Breast epithelium (tissue), 4 donors: Measurements from ENCODE around the gene AKIRIN2. TPM values are rescaled to one million over a fixed set of nuclear protein-coding genes. Genes with fewer than 3 reads are reported as not detected.
A peak's percentile ranks its signal among the peaks of the same experiment; 100 is the strongest.
"Not testable (repeated sequence)": the region's sequence is repeated elsewhere in the genome, so short reads cannot be mapped to it uniquely, and the experiment has no call there.

Source experiments
- DNase-seq, 2 donors: peaks; one replicate each; pipeline ENCODE4 v3.0.0-alpha.2; 2019; ENCODE audit warnings: low spot score in 2 of 2
- H3K27ac ChIP-seq, 2 donors: fragments of 200-600 bp; sonication (generic) in 1 of 2; one replicate each; pipeline ENCODE4 v1.5.1; 2016 to 2019; ENCODE audit warnings: mild to moderate bottlenecking in 1 of 2
- H3K27me3 ChIP-seq, 2 donors: fragments of 200-600 bp; sonication (generic) in 1 of 2; one replicate each; pipeline versions ENCODE4 v1.5.1 to v1.6.0; 2017 to 2019; ENCODE audit warnings: control low read depth in 1 of 2, mild to moderate bottlenecking in 1 of 2
- H3K36me3 ChIP-seq: fragments of 200-600 bp; one replicate; pipeline ENCODE4 v1.5.1; 2019
- H3K4me1 ChIP-seq, 2 donors: fragments of 200-600 bp; sonication (generic); one replicate each; pipeline ENCODE4 v1.5.1; 2016 to 2019; ENCODE audit warnings: control low read depth in 1 of 2
- H3K4me3 ChIP-seq, 3 donors: fragments of 200-600 bp; sonication (generic); 1 replicate in 2 of 3; 2 replicates in 1 of 3; pipeline ENCODE4 v1.5.1; 2016 to 2019; ENCODE audit warnings: mild to moderate bottlenecking in 3 of 3, moderate library complexity in 2 of 3
- H3K9me3 ChIP-seq, 2 donors: fragments of 200-600 bp; sonication (generic) in 1 of 2; one replicate each; pipeline ENCODE4 v1.5.1; 2016 to 2019; ENCODE audit warnings: control low read depth in 1 of 2
- CTCF ChIP-seq, 3 donors: fragments of 450-650 bp; IDR thresholded peaks; one replicate each; pipeline ENCODE4 v1.5.1; 2016 to 2017; ENCODE audit warnings: antibody characterized with exemption in 3 of 3, mild to moderate bottlenecking in 3 of 3, moderate library complexity in 3 of 3
- POLR2A ChIP-seq: fragments of 450-650 bp; IDR thresholded peaks from one replicate; pipeline ENCODE4 v1.6.1; 2016; ENCODE audit warnings: antibody characterized with exemption, mild to moderate bottlenecking, moderate library complexity
- POLR2AphosphoS5 ChIP-seq, 3 donors: sonication (generic); formaldehyde crosslinking; IDR thresholded peaks; one replicate each; pipeline ENCODE4 v1.6.1; 2017; ENCODE audit warnings: antibody characterized with exemption in 3 of 3
- intact Hi-C: fragments of 100-400 bp; cut with DNase I; formaldehyde crosslinking; loops from one replicate; pipeline ENCODE4 v1.15.1; 2023; ENCODE audit warnings: low total_unique reads
- total RNA-seq, 3 donors: library from RNA; depleted of rRNA; stranded (reverse); fragments of >200 nt; gene quantifications; one replicate each; pipeline ENCODE4 v1.1.0, GENCODE V29; 2016

The AKIRIN2 gene
- total RNA-seq, 3 donors from 2014 or later, result 18.4 to 30.6 (median 22.8) TPM

GRCh38 chr6:87705070-87705691 is 3.1 kb upstream of the AKIRIN2 start:
- intact Hi-C loops, result no loop called here
- no peak for DNase-seq
- H3K27me3 ChIP-seq, result no peaks in the 10 kb centered on the region
- H3K9me3 ChIP-seq, result no peaks in the 10 kb centered on the region
- no peak for TF ChIP-seq POLR2A
- no peak for TF ChIP-seq CTCF (IDR thresholded peaks at IDR 0.05)
- TF ChIP-seq POLR2AphosphoS5 (IDR thresholded peaks at IDR 0.05), result no peak
- no peaks in the 10 kb centered on the region for H3K4me1 ChIP-seq
- H3K4me3 ChIP-seq, result no peak overlapping the region
- H3K27ac ChIP-seq, result no peak overlapping the region
- H3K36me3 ChIP-seq, result no peaks in the 10 kb centered on the region

DNA sequence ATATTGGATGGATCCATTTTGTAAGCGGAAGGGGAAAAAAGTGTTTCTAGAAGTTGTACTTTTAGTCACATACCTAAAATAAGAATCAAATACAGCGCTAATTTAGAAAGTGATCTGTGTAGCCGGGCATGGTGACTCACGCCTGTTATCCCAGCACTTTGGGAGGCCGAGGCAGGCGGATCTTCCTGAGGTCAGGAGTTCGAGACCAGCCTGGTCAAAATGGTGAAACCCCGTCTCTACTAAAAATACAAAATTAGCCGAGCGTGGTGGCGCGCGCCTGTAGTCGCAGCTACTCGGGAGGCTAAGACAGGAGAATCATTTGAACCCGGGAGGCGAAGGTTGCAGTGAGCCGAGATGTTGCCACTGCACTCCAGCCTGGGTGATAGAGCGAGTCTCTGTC is 1.0 kb upstream of the AKIRIN2 start:
- intact Hi-C loops, DNase-seq, H3K9me3 ChIP-seq, H3K36me3 ChIP-seq, H3K4me1 ChIP-seq, H3K27me3 ChIP-seq: not testable (repeated sequence)
- H3K4me3 ChIP-seq, result peak overlapping the region; percentile 83 to 98 (median 96)
- H3K27ac ChIP-seq, result peak overlapping the region; percentile 87 to 99

DNA sequence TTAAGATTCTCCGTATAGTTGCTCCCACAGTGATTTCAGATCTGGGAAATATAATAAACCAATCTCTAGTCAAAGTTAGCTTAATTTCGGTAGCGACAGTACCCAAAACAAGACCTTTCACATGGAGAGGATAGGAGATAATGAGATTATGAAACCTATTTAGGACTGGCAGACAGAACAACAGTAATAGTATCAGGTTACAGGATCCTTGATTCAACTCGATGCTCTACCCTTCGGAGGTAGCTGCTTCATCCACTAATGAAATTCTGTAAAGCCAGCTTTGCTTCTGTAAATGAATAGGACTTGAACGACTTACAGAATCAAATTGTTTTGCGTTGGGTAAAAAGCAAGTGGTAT is 534 bp upstream of the AKIRIN2 start:
- Histone ChIP-seq H3K9me3 (no peaks in the 10 kb centered on the region), H3K27me3 (no peaks in the 10 kb centered on the region), H3K4me3 (peak overlapping the region; percentile 83 to 98 (median 96)), H3K36me3 (no peaks in the 10 kb centered on the region), H3K4me1 (peaks cover 0 to 9% of the 10 kb centered on the region in 2 donors), H3K27ac (peak overlapping the region; percentile 87 to 99)
- intact Hi-C loops, result no loop called here
- TF ChIP-seq POLR2A (no peak), CTCF (IDR thresholded peaks at IDR 0.05) (no peak), POLR2AphosphoS5 (IDR thresholded peaks at IDR 0.05) (no peak)
- no peak for DNase-seq

GRCh38 chr6:87701344-87701675 is 723 bp downstream of the AKIRIN2 start:
- peak overlapping the region; percentile 83 to 98 (median 96) for H3K4me3 ChIP-seq
- peaks cover 0 to 9% of the 10 kb centered on the region in 2 donors for H3K4me1 ChIP-seq
- TF ChIP-seq POLR2AphosphoS5 (IDR thresholded peaks at IDR 0.05) (no peak), POLR2A (no peak), CTCF (IDR thresholded peaks at IDR 0.05) (no peak)
- intact Hi-C loops, result no loop called here
- H3K27me3 ChIP-seq, result no peaks in the 10 kb centered on the region
- DNase-seq, result peak in 1 of 2 donors; percentile 41
- peak overlapping the region; percentile 97 to 99 for H3K27ac ChIP-seq
- no peaks in the 10 kb centered on the region for H3K9me3 ChIP-seq
- no peaks in the 10 kb centered on the region for H3K36me3 ChIP-seq

GRCh38 chr6:87700397-87701343 is 1.4 kb downstream of the AKIRIN2 start:
- H3K27ac ChIP-seq, result peak overlapping the region; percentile 97 to 99
- H3K9me3 ChIP-seq, result no peaks in the 10 kb centered on the region
- DNase-seq, result no peak
- peak overlapping the region; percentile 83 to 98 (median 96) for H3K4me3 ChIP-seq
- H3K4me1 ChIP-seq, result peaks cover 0 to 9% of the 10 kb centered on the region in 2 donors
- no peaks in the 10 kb centered on the region for H3K27me3 ChIP-seq
- H3K36me3 ChIP-seq, result no peaks in the 10 kb centered on the region
- intact Hi-C loops, result no loop called here
- no peak for TF ChIP-seq POLR2A
- TF ChIP-seq CTCF (IDR thresholded peaks at IDR 0.05), result no peak
- TF ChIP-seq POLR2AphosphoS5 (IDR thresholded peaks at IDR 0.05), result peak in 1 of 3 donors; percentile 16
